RWPE1 (cell line): ENCODE results near the gene SLC35E1.

Source experiments
- CTCF ChIA-PET: fragments of 350-600 bp; sonication (Branson Sonifier 250); formaldehyde crosslinking; extraction: SDS; loops from one replicate; lab custom pipeline; 2021; lab: Yijun Ruan, JAX
- POLR2A ChIA-PET: fragments of 400-600 bp; formaldehyde crosslinking; extraction: SDS; loops from one replicate; lab custom pipeline; 2020; ENCODE audit warnings: antibody characterized with exemption; ENCODE audit not compliant: low non-redundant PET; lab: Yijun Ruan, JAX
- DNase-seq: peaks from one replicate; pipeline ENCODE4 v3.0.0; 2012; ENCODE audit warnings: low spot score
- H3K27ac ChIP-seq: fragments of 450-650 bp; 2 replicates; pipeline ENCODE4 v1.5.1; 2017
- TF ChIP-seq, protein P1 (sequence below): fragments of 450-650 bp; conservative IDR thresholded peaks from 2 replicates; pipeline ENCODE4 v1.5.1; 2017; ENCODE audit warnings: low read depth, mild to moderate bottlenecking

The SLC35E1 gene

DNA sequence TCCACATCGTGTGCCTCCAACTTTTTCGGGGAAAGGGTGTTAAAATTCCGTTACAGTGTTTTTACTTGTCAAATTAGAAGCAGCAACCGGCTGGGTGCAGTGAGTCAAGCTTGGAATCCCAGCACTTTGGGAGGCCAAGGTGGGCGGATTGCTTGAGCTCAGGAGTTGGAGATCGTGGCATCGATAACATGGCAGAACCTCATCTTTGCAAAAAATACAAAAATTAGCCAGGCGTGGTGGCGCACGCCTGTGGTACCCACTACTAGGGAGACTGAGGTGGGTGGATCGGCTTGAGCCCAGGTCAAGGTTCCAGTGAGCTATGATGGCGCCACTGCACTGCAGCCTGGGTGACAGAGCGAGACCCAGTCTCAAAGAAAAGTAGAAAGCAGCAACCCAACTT is 1.1 kb upstream of the SLC35E1 start:
- ChIA-PET POLR2A (interaction anchor here (0.5 to 0.7 kb wide), 2 partner anchors 55 to 1088 kb away, joined by 3 read pairs; partner anchors contain the start of gene MED26), CTCF (interaction anchor here (0.6 kb wide), 1 partner anchor 57 kb away, joined by 5 read pairs; no protein-coding TSS in a partner anchor)
- peak overlapping the region; percentile 87 for H3K27ac ChIP-seq
- DNase-seq = no peak
- TF ChIP-seq, protein P1, sequence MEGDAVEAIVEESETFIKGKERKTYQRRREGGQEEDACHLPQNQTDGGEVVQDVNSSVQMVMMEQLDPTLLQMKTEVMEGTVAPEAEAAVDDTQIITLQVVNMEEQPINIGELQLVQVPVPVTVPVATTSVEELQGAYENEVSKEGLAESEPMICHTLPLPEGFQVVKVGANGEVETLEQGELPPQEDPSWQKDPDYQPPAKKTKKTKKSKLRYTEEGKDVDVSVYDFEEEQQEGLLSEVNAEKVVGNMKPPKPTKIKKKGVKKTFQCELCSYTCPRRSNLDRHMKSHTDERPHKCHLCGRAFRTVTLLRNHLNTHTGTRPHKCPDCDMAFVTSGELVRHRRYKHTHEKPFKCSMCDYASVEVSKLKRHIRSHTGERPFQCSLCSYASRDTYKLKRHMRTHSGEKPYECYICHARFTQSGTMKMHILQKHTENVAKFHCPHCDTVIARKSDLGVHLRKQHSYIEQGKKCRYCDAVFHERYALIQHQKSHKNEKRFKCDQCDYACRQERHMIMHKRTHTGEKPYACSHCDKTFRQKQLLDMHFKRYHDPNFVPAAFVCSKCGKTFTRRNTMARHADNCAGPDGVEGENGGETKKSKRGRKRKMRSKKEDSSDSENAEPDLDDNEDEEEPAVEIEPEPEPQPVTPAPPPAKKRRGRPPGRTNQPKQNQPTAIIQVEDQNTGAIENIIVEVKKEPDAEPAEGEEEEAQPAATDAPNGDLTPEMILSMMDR = no peak

DNA sequence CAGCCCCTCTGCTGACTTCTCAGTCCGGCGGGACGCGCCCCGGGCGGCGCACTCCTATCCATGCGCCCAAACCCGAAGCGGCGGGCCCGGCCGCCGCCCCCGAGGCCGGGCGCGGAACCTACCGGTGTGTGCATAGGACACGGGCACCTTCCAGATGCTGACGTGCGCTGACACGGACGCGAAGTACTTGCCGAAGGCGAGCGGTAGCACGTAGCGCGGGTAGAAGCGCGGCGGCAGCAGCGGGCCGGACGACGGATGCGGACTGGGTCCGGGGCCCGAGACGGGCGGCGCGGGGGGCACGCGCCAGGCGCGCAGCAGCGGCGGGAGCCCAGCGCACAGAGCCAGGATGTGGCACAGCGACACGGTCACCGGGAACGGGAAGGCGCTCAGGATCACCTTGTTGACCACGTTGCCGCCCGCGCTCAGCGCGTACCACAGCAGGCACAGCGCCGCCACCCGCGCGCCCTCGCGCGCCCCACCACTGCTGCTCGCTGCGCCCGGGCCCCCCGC is 338 bp downstream of the SLC35E1 start:
- ChIA-PET POLR2A (no interaction called here), CTCF (no interaction called here)
- no peak for DNase-seq
- H3K27ac ChIP-seq = peak overlapping the region; percentile 87
- TF ChIP-seq, protein P1 = no peak

DNA sequence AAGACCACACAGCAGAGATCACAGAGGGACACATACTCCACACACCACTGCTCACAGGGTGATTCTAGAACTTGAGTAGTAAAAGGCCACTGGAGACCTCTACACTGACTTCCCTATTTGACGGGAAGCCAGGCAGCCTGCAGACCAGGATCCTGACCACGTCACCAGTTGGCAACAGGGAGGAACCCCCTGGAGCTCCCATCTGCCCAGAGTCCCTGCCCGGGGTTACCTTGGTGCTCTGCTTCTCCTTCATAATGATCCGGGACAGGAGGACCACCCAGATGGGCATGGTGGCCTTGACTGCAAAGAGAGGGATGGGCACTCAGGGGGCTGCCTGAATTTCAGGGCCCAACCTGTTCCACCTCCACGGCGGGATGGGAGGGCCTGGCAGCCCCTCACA is 932 bp downstream of the SLC35E1 start:
- peak overlapping the region; percentile 87 for H3K27ac ChIP-seq
- DNase-seq = peak; percentile 41
- POLR2A ChIA-PET = no interaction called here

DNA sequence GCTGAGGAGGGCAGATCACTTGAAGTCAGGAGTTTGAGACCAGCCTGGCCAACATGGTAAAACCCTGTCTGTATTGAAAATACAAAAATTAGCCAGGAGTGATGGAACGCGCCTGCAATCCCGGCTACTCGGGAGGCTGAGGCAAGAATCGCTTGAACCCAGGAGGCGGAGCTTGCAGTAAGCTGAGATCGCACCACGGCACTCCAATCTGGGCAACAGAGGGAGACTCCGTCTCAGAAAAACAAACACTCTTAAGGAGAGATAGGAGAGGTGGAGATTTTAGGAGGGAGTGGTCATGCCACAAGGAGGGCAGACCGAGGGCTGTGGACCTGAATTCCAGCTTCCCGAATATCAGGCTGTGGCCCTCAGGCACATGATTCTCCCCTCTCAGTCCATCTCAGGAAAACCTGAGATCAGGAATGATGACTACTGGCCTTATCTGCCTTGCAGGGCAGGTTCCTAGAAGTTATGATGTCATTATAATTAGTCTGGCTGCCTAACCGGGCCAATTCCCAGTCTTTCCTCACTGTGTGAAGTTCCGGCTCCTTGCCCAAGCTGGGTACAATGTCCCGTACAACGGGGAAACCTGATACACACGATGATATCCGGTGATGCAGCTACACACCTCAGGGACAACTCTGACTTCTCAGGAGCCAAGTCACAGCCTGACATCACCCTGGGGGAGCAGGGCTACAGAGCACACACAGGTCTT is 2.5 kb downstream of the SLC35E1 start:
- peak; percentile 39 for DNase-seq
- peak overlapping the region; percentile 87 for H3K27ac ChIP-seq
- TF ChIP-seq, protein P1 = no peak
- ChIA-PET CTCF (interaction anchor here (0.6 kb wide), 1 partner anchor 639 kb away, joined by 3 read pairs; no protein-coding TSS in a partner anchor), POLR2A (no interaction called here)

More for the DNA sequence above, 932 bp downstream of the SLC35E1 start:
- TF ChIP-seq, protein P1 = no peak
- CTCF ChIA-PET = no interaction called here

DNA sequence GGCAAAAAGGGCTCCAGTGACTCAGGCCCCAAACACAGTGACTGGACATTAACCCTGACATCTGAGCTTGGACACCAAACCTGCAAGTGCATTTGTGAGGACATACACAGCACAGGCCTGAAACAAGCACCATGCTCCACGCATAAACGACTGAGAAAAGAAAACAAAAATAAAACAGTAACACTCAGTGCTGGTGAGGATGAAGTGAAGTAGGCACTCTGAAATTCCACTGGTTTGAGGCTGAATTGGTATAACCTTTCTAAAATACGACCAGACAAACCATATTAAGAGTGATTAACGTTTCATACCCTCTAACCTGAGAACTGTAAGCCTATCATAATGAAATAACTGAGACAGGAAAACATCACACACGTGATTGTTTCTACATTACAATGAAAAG is 5.5 kb downstream of the SLC35E1 start:
- no peak overlapping the region for H3K27ac ChIP-seq
- DNase-seq = no peak
- TF ChIP-seq, protein P1 = no peak
- POLR2A ChIA-PET = no interaction called here
- CTCF ChIA-PET = no interaction called here

DNA sequence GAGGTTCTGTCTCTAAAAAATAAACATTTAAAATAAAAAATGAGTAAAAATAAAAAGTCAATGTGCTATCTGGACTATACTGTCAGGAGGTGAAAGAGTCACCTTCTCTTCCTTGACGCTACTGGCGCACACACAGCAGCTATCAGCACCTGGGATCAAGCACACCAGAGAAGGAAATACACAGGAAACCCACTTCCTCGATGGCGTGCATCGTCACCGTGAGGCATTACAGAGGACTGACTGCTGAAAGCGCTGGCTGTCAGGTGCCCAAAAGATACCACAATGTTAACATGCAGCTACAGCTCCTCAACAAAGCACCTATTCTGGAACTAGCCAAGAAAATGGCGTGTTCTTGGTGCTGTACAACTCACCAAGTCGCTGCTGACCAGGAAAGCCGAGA is 6.1 kb downstream of the SLC35E1 start:
- POLR2A ChIA-PET = no interaction called here

More for the DNA sequence above, 6.1 kb downstream of the SLC35E1 start:
- DNase-seq = no peak
- TF ChIP-seq, protein P1 = no peak
- CTCF ChIA-PET = no interaction called here
- no peak overlapping the region for H3K27ac ChIP-seq
